Fibroblast of skin of left quadriceps (primary cell): ENCODE data around the gene DNAAF5.

Experiments used
- DNase-seq, 2 experiments: peaks; one replicate each; pipeline ENCODE4 v3.0.0-alpha.2; 2013; ENCODE audit warnings: low read depth in 2 of 2

The DNAAF5 gene

DNA sequence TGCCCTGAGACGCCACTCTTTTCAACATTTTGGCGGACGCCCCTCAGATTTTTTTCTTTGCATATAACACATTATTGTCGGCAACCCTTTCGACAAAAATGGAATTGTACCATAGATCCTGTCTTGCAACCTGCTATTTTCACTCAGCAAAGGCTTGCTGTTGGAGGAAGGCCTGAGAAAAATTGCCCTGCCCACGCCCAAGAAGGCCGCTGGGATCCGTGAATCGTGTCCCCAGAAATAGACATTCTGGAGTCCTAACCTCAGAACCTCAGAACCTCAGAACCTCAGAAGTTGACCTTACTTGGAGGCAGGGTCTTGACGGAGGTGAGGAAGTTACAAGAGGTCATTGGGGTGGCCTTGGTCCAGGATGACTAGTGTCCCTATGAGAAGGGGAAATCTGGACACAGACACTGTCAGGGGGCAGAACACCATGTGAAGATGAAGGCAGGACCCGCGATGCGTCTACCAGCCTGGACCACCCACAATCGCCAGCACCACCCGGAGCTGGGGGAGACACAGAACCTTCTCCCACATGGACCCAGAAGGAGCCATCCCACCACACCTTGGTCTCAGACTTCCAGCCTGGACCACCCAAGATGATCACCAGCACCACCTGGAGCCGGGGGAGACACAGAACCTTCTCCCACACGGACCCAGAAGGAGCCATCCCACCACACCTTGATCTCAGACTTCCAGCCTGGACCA lies 19.1 kb upstream of the DNAAF5 start:
- DNase-seq, result no peak

DNA sequence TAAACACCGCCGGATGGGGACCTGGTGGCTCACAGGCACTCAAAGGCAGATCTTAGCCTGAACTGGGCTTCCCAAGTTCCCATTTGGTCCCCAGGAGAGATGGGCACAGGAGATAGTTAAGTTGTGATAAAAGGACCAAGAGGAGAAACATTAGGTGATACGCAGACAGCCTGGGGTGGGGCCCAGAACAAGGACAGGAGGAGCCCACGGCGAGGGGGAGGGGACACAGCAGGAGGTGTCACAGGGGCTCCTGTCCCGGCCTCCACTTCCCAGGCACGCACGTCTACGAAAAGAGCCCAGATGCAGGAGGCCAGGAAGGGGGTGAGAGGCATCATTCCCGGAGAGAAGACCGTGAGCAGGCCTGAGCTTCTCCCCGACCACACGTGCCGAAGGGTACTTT lies 16.3 kb upstream of the DNAAF5 start:
- DNase-seq, result no peak

DNA sequence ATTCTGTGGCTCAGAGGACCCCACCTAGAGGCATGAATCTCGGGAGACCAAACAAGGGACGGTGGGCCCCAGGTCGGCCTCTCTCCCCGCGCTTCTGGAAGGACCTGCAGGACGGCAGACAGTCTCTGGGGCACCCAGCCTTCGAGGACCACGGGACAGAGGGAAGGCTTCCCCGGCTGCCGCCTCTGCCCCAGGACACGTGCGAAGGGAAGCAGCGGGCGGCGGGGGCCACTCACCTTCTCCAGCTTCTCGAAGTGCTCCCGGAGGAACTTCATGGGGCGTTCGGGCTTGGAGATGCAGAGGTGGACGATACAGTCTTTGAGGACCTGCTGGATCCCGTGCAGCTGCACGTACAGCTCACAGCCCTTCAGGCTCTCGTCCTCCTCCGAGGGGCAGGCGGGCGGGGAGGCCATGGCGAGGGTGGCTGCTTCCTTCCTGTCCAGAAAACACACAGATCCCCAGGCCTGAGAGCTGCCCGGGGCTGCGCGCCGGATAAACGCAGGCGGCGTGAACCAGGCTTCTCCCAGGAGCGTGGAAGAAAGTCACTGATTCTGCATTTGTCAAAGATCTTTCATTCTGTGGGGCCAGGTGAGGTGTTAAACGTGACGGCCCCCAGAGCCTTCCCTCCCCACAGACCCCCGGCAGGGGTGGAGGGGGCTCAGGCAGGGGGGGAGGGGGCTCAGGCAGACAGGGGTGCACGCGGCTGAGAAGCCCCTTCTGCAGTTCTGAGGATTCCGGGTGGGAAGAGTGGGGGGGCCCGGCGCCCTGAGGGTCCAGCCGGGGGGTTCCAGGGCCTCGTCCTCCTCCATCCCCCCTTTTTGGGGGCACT lies 15.2 kb upstream of the DNAAF5 start:
- no peak for DNase-seq

DNA sequence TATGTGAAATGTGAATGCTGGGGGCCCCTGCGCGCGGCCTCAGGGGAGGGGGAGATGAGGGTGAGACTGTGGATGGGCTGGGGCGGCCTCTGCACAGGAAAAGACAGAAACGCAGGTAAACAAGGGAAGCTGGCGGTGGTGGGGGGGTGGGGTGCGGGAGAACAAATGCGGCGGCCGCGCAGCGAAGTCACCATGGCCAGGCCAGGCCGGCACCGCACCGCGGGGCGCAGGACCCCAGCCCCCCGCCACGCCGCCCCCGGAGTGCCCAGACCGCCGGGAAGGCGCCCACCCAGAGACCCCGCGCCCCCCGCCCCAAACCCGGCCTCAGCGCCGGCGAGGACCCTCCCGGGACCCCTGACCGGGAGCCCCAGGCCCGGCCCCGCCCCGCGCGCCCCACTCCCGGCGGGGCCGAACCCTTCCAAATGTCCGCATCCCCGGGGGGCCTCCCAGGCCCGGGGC lies 14.5 kb upstream of the DNAAF5 start:
- no peak for DNase-seq

DNA sequence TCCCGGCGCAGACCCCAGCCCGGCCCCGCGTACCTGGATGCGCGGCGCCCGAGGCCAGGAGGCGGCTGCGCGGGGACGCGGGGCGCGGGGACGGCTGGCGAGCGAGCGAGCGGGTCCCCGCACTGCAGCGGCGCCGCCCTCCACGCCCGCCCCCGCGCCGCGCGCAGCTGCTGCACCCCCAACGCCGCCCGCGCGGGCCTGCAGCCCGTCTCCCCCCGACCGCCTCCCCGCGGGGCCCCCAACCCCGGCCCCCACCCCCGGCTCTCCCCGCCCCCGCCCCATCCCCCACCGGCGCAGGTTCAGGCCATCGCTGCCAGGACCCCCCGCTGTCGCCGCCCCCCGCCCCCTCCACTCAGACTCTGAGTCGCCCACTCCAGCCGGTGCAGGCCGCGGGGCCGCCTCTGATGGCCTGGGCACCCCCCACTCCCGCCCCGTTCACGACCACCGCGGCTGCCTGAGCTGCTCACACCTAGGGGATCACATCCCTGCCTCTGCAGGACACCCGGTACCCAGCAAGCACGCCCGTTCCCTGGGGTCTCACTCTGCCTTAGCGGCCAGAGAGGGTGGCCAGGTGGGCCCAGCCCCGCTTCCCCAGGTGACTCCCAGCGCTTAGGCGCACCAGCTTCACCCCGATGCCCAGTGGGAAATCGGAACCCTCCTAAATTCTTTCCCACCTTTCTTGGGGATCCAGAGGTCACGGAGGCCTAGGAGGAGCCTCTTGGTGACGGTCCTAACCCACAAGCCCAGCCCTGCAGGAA lies 13.9 kb upstream of the DNAAF5 start:
- DNase-seq, result no peak

DNA sequence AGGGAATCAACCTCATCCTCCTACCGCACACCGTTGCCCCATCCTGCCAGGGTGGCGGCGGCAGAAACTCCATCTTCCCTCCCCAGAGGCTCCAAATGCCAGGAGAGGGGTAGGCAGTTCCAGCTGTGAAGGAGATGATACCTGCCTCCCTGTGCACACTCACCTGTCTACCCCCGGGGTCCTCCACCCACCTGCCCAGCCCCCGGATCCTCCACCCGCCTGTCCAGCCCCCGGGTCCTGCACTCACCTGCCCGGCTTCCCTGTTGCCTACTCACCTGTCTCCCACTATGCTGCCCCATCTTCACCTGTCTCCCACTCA lies 13.4 kb upstream of the DNAAF5 start:
- DNase-seq, result no peak

DNA sequence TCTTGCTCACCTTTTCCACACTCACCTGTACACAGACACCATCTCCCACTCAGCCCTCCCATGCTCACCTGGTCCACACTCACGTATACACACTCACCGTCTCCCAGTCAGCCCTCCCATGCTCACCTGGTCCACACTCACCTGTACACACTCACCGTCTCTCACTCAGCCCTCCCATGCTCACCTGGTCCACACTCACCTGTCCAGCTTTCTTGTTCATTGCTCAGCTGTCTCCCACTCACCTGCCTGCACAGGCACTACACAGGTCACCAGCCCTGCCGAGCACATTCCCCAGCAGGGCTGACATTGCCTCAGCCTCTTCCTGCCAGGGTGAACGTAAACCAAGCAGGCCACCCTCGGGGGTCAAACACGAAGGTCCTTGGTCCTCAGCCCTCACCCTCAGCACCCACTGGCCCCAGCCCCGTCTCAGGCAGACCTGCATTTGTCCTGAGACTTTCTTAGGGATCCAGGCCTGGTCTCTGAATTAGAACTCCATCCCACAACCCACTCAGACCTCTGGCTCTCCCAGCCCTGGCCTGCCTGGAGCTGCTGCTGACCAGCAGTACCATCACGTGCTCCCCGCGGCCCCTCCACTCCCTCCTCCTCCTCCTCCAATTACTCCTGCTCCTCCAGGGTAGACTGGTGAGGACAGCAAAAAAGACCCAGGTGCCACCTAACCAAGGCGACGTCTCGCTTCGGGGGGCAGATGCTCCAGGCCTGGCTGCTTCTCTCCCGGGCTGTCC lies 12.8 kb upstream of the DNAAF5 start:
- no peak for DNase-seq

DNA sequence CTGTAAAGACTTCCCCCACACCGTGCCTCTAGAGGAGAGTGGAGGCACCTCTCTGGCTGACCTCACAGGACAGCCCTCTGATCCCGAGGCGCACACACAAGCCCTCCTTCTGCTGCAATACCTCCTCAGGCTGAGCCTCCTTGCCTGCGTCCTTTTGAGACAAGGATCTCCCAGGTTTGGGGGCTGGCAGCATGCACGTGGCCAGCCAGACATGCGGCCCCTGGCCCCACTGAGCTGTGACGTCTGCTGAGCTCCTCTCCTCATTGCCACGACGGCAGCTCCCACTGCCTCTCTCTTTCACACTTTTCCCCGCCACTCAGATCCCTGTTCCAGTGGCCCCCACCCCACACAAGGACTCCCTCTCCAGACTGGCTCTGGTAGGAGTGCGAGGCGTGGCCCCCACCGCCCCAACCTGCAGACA lies 12.2 kb upstream of the DNAAF5 start:
- DNase-seq, result no peak

DNA sequence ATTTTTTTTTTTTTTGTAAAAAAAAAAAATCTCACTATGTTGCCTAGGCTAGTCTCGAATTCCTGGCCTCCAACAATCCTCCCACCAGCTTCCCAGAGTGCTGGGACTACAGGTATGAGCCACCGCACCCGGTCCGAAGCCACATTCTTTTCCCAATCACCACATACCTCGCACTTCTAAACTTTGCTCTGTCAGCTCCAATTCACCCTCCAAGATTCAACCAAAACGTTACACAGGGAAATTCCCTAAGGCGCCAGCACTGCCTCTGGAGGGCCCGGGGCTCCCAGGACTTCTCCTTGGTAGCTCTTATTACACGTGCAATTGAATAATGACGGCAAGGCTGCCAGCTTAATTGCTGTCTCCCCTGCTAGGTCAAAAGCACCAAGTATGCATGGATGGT lies 10.3 kb upstream of the DNAAF5 start:
- DNase-seq, result no peak

DNA sequence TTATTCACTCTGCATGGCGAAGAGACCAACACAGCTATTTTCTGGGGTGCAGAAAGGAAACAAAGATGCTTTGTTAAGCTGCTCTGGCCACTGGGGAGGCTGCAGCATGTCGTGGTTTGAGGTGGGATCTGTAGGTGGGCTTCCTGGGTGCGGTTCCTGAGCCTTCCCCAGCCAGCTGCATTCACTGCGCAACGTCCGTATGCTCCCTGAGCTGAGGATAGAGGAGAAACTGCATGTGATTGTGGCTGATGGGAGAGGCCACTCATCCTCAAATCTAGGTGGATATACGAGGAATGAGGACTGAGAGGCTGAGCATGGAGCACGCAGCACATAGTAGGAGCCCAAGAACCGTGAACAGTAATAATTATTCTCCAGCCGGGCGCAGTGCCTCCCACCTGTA lies 9.9 kb upstream of the DNAAF5 start:
- no peak for DNase-seq

DNA sequence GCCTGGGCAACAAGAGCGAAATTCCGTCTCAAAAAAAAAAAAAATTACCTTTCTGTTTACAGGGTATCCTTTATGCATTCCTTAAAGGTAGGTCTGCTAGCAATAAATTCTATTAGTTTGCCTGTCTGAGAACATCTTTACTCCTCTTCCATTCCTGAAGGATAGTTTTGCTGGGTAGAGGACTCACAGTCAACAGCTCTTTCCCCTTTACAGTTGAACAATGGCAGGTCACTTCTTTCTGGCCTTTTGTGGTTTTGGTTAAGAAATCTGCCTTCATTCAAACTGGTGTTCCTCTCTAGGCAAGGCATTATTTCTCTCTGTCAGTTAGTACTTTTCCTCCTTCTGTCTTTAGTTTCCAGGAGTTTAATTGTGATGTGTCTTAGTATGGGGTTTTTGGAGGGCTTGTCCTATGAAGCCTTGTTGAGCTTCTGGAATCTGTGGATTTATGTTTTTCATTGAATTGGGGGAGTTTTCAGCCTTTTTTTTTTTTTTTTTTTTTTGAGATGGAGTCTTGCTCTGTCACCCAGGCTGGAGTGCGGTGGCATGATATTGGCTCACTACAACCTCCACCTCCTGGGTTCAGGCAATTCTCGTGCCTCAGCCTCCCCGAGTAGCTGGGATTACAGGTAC lies 4.8 kb upstream of the DNAAF5 start:
- no peak for DNase-seq

DNA sequence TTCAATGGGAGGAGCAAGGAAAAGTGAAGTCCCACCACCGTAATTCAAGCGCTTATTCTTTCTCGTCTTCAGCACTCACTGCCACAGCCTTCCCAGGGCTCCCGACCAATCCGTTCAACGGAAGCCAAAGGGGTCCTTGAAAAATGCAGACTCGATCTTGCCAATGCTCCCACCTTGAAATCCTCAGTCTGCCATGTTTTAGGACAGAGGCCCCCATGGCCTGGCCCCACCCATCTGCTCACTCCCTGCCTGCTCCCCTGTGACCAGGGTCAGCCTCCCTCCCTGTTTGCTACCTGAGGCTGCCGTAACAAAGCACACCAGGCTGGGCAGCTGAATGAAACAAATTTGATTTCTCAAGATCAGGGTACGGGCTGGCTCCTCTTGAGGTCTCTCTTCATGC lies 3.0 kb upstream of the DNAAF5 start:
- no peak for DNase-seq

DNA sequence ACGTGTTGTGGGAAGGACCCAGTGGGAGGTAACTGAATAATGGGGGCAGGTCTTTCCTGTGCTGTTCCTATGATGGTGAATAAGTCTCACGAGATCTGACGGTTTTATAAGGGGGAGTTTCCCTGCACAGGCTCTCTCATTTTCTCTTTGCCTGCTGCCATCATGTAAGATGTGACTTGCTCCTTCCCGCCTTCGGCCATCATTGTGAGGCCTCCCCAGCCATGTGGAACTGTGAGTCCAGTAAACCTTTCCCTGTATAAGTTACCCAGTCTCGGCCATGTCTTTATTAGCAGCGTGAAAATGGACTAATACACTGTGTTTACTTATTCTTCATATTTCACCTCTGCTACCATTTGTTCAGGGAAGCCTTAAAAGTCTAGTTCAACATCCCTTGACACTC lies 2.2 kb upstream of the DNAAF5 start:
- DNase-seq, result no peak

DNA sequence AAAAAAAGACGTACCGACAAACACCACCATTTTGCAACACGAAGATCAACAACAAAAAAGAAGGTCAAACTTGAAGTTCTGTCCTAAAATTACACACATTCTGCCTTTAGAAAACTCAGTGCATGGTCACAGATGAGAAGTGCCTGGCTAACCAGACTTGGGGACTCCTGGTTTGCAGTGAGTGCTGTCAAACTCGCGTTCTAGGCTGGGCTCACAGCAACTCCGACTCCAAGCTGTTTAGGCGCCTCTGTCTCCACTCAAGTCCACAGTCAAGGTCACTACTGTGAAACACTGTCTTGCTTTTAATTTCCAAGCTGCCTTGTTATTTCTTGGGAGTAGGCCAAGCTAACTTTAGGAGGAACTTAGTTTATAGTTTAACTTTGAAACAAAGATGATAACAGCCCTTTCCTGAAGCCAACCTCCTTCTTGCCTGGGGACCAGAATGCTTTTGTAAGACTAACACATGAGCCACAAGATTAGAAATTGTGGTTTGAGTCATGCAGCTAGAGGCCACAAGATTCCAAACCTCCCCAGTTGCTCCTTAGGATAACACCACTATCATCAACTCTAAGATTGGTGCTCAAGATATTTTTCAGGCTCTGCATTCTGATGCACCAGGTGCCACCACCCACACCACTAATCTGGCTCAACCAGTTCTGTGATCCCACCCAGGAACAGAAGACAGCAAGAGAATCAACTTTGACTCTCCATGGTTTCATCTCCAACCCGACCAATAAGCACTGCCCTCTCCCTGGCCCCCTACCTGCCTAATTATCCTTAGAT lies 1.1 kb upstream of the DNAAF5 start:
- no peak for DNase-seq

DNA sequence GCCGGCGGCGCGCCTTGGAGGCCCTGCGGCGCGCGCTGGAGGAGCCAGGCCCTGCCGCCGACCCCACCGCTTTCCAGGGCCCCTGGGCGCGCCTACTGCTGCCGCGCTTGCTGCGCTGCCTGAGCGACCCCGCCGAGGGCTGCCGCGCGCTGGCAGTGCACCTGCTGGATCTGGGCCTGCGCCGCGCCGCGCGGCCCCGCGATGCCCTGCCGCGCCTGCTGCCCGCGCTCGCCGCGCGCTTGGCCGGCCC lies 280 bp downstream of the DNAAF5 start:
- DNase-seq, result no peak

DNA sequence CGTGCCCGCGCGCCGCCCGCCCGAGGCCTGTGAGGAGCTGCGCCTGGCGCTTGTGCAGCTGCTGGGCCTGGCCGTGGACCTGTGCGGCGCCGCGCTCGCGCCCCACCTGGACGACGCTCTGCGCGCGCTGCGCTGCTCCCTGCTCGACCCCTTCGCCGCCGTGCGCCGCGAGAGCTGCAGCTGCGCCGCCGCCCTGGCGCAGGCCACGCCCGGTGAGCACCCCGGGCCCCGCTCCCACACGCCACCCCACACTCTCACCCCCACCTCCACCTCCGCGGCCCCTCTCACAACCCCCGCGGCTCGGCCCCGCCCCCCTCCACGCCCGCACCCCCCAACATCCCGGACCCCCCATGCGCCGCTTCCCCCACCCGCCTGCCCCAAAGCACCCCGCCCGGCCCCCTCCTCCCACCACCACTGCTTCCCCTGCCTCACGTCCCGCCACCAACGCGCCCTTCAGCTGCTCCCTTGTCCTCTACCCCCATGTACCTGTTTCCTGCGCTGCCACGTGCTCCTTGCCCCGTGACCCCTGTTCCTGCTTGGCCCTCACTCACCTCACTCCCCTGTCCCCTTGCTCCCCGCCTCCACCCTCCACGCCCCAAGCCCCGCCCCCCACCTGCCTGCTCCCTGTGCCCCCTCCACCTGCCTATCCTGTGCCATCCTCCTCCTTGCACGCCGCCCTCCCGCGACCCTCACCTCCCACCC lies 756 bp downstream of the DNAAF5 start, which contains the start of gene PRKAR1B:
Gene PRKAR1B, minus strand, starts transcription at position 178 of the 702 bp plus-strand sequence. CDS start 15,776 bp downstream, outside the sequence.
- no peak for DNase-seq

DNA sequence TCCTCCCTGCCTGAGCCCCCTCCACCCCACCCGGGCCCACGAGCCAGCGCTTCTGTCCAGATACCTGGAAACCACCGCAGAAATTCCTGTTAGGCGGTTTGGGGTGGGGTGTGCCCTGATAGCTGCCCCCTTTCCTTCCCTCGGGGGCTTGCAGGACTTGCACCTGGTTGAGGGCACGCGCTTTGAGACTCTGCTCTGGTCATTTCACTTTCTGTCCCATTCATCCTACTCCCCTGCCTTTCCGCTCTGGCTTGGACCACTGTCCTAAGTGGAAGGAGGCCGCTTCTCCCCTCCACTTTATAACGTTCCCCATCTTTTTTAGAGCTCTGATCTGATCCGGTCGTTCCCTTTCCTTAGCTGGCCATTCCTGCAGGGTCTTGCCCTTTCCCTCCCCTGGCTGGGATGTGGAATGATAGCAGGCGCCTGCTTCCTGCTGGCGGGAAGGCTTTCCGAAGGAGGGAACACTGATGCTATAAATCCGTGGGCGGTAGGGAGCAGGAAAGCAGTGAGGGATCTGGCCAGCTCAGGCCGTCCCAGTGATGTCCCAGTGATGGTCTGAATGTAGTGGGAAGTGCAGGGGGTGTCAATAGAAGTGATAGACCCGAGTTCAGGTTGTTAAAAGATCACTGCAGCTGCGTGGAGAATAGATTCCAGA lies 1.4 kb downstream of the DNAAF5 start:
- DNase-seq, result no peak

DNA sequence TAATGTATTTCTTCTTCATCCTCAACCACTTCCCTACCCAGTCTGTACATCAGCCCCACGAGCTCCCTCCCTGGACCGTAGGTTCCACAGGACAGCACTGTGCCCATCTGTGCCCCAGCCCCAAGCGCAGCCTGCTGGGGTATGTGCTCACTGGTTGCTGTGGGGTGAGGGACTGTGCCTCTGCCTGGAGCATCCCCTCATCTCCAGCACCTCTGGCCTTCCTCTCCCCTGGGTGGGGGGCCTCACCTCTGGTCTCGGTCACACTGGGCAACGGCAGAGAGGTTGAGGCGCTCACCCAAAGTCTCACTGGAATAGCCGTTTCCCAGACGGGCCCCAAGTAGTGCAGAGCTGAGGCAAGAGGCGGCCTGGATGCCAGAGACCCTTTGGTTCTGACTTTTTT lies 2.1 kb downstream of the DNAAF5 start:
- DNase-seq, result no peak

DNA sequence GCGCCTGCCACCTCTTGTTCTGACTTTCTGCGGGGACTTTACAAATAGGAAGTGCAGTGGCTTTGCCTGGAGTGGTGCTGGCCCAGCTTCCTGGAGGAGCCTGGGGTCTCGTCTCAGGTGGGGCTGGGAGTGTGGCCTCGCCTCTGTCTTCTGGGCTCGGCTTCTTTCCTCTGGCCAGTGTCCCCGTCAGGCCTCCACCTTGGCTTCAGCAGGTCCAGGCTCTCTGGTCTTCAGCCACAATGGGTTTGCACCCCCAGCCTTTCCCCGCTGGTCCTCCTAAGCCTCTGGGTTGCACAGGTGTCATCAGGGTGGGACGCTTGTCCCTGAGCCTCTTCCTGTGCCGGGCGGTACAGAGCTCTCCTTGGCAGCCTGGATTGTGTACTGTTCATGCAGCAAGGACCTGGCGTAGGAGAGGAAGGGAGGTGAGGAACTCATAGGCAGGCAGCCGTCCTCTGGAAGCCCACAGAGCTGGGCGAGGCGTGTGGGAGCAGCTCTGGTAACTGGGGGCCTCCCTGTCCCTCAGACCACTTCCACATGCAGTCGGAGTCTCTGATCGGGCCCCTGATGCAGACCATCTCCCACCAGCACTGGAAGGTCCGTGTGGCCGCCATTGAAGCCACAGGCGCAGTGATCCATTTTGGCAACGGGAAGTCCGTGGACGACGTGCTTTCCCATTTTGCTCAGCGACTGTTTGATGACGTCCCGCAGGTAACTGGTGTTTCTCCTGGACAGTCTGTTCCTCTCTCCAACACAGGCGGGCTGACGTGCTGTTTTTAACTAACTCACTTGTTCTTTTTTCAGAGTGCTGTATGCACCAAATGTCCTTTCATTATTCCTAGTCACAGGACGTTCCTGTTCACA lies 2.9 kb downstream of the DNAAF5 start:
- DNase-seq, result no peak
